ENCODE results near the gene HDHD5.

Gene HDHD5

GRCh38 chr22:17118342-17118741, 40.7 kb downstream of the HDHD5 start:
- no peak for ATAC-seq
- no peak for TF ChIP-seq PATZ1 (CRISPR knock-in tag; IDR thresholded peaks at IDR 0.05; ENCODE audit: borderline replicate concordance)
- TF ChIP-seq BACH2 (CRISPR knock-in tag; IDR thresholded peaks at IDR 0.05; ENCODE audit: borderline replicate concordance) = no peak
- no peak for TF ChIP-seq ZNF565 (CRISPR knock-in tag; conservative IDR thresholded peaks at IDR 0.05; ENCODE audit: low read depth)
- no peak for TF ChIP-seq ZNF8 (CRISPR knock-in tag; IDR thresholded peaks at IDR 0.05)
- TF ChIP-seq CSDC2 (CRISPR knock-in tag; IDR thresholded peaks at IDR 0.05) = no peak
- TF ChIP-seq ZFP3 (CRISPR knock-in tag; IDR thresholded peaks at IDR 0.05) = no peak

GRCh38 chr22:17117890-17118289, 41.2 kb downstream of the HDHD5 start:
- TF ChIP-seq CSDC2 (CRISPR knock-in tag; IDR thresholded peaks at IDR 0.05) (no peak), ISL1 (CRISPR knock-in tag; IDR thresholded peaks at IDR 0.05) (no peak), RARB (CRISPR knock-in tag; IDR thresholded peaks at IDR 0.05) (no peak), ZNF8 (CRISPR knock-in tag; IDR thresholded peaks at IDR 0.05) (no peak), ZC3H10 (CRISPR knock-in tag; IDR thresholded peaks at IDR 0.05) (no peak)
- TF ChIP-seq, protein P1, sequence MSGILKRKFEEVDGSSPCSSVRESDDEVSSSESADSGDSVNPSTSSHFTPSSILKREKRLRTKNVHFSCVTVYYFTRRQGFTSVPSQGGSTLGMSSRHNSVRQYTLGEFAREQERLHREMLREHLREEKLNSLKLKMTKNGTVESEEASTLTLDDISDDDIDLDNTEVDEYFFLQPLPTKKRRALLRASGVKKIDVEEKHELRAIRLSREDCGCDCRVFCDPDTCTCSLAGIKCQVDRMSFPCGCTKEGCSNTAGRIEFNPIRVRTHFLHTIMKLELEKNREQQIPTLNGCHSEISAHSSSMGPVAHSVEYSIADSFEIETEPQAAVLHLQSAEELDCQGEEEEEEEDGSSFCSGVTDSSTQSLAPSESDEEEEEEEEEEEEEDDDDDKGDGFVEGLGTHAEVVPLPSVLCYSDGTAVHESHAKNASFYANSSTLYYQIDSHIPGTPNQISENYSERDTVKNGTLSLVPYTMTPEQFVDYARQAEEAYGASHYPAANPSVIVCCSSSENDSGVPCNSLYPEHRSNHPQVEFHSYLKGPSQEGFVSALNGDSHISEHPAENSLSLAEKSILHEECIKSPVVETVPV (CRISPR knock-in tag; IDR thresholded peaks at IDR 0.05) = no peak
- ATAC-seq = no peak

GRCh38 chr22:17117400-17117799, 41.7 kb downstream of the HDHD5 start:
- ATAC-seq = no peak
- no peak for TF ChIP-seq ZFP3 (CRISPR knock-in tag; IDR thresholded peaks at IDR 0.05)
- no peak for TF ChIP-seq TCF4 (CRISPR knock-in tag; IDR thresholded peaks at IDR 0.05; ENCODE audit: borderline replicate concordance)
- no peak for TF ChIP-seq SNAI2 (CRISPR knock-in tag; IDR thresholded peaks at IDR 0.05)
- no peak for TF ChIP-seq ZNF565 (CRISPR knock-in tag; conservative IDR thresholded peaks at IDR 0.05; ENCODE audit: low read depth)
- TF ChIP-seq CSDC2 (CRISPR knock-in tag; IDR thresholded peaks at IDR 0.05) = no peak
- TF ChIP-seq, protein P1 (CRISPR knock-in tag; IDR thresholded peaks at IDR 0.05) = no peak
- TF ChIP-seq POU6F1 (CRISPR knock-in tag; IDR thresholded peaks at IDR 0.05; ENCODE audit: borderline replicate concordance, low read depth) = no peak
- TF ChIP-seq BACH2 (CRISPR knock-in tag; IDR thresholded peaks at IDR 0.05; ENCODE audit: borderline replicate concordance) = no peak
- no peak for TF ChIP-seq TOX (CRISPR knock-in tag; IDR thresholded peaks at IDR 0.05; ENCODE audit: borderline replicate concordance)
- no peak for TF ChIP-seq ZFP30 (CRISPR knock-in tag; IDR thresholded peaks at IDR 0.05)
- no peak for TF ChIP-seq ESRRG (CRISPR knock-in tag; IDR thresholded peaks at IDR 0.05)
- TF ChIP-seq, protein P2, sequence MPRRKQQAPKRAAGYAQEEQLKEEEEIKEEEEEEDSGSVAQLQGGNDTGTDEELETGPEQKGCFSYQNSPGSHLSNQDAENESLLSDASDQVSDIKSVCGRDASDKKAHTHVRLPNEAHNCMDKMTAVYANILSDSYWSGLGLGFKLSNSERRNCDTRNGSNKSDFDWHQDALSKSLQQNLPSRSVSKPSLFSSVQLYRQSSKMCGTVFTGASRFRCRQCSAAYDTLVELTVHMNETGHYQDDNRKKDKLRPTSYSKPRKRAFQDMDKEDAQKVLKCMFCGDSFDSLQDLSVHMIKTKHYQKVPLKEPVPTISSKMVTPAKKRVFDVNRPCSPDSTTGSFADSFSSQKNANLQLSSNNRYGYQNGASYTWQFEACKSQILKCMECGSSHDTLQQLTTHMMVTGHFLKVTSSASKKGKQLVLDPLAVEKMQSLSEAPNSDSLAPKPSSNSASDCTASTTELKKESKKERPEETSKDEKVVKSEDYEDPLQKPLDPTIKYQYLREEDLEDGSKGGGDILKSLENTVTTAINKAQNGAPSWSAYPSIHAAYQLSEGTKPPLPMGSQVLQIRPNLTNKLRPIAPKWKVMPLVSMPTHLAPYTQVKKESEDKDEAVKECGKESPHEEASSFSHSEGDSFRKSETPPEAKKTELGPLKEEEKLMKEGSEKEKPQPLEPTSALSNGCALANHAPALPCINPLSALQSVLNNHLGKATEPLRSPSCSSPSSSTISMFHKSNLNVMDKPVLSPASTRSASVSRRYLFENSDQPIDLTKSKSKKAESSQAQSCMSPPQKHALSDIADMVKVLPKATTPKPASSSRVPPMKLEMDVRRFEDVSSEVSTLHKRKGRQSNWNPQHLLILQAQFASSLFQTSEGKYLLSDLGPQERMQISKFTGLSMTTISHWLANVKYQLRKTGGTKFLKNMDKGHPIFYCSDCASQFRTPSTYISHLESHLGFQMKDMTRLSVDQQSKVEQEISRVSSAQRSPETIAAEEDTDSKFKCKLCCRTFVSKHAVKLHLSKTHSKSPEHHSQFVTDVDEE (CRISPR knock-in tag; IDR thresholded peaks at IDR 0.05) = no peak

- no peak for ATAC-seq
- no peak for TF ChIP-seq PPARA (CRISPR knock-in tag; IDR thresholded peaks at IDR 0.05; ENCODE audit: borderline replicate concordance)
- no peak for TF ChIP-seq ZNF8 (CRISPR knock-in tag; IDR thresholded peaks at IDR 0.05)
- no peak for TF ChIP-seq ZFP3 (CRISPR knock-in tag; IDR thresholded peaks at IDR 0.05)
- no peak for TF ChIP-seq CSDC2 (CRISPR knock-in tag; IDR thresholded peaks at IDR 0.05)
- TF ChIP-seq PATZ1 (CRISPR knock-in tag; IDR thresholded peaks at IDR 0.05; ENCODE audit: borderline replicate concordance) = no peak
- TF ChIP-seq SNAI2 (CRISPR knock-in tag; IDR thresholded peaks at IDR 0.05) = no peak
- no peak for TF ChIP-seq CREB5 (CRISPR knock-in tag; IDR thresholded peaks at IDR 0.05; ENCODE audit: low read depth)
- TF ChIP-seq TCF4 (CRISPR knock-in tag; IDR thresholded peaks at IDR 0.05; ENCODE audit: borderline replicate concordance) = no peak
- TF ChIP-seq ZNF70 (CRISPR knock-in tag; IDR thresholded peaks at IDR 0.05) = no peak
- no peak for TF ChIP-seq TOX (CRISPR knock-in tag; IDR thresholded peaks at IDR 0.05; ENCODE audit: borderline replicate concordance)
- TF ChIP-seq RARB (CRISPR knock-in tag; IDR thresholded peaks at IDR 0.05) = no peak
- TF ChIP-seq BACH2 (CRISPR knock-in tag; IDR thresholded peaks at IDR 0.05; ENCODE audit: borderline replicate concordance) = no peak
Measured at GRCh38 chr22:17116572-17117330, 42.3 kb downstream of the HDHD5 start.
